Stomach smooth muscle (tissue), 2 donors: ENCODE results near the gene TMIE.
A peak's percentile ranks its signal among the peaks of the same experiment; 100 is the strongest.

ENCODE experiments used
- H3K27ac ChIP-seq: one replicate; pipeline ENCODE4 v1.7.0; 2013; ENCODE audit warnings: mild to moderate bottlenecking, low read length, inconsistent platforms
- H3K27me3 ChIP-seq, 2 donors: one replicate each; pipeline ENCODE4 v1.7.0; 2013; ENCODE audit warnings: low read length in 2 of 2; ENCODE audit not compliant: insufficient read depth in 2 of 2, control insufficient read depth in 1 of 2
- H3K36me3 ChIP-seq, 2 donors: one replicate each; pipeline ENCODE4 v1.7.0; 2013; ENCODE audit warnings: low read length in 2 of 2; ENCODE audit not compliant: control insufficient read depth in 2 of 2, insufficient read depth in 2 of 2
- H3K4me1 ChIP-seq: one replicate; pipeline ENCODE4 v1.7.0; 2013; ENCODE audit warnings: low read length; ENCODE audit not compliant: control insufficient read depth, insufficient read depth
- H3K4me3 ChIP-seq, 2 donors: one replicate each; pipeline ENCODE4 v1.7.0; 2013; ENCODE audit warnings: low read length in 2 of 2
- H3K9ac ChIP-seq, 2 donors: one replicate each; pipeline ENCODE4 v1.7.0; 2013; ENCODE audit warnings: low read length in 2 of 2, mild to moderate bottlenecking in 1 of 2
- H3K9me3 ChIP-seq, 2 donors: one replicate each; pipeline ENCODE4 v1.7.0; 2013; ENCODE audit warnings: low read length in 2 of 2; ENCODE audit not compliant: control insufficient read depth in 2 of 2
- donor health status: healthy.
- donor health status: Pancreatic carcinoma.

The TMIE gene

DNA sequence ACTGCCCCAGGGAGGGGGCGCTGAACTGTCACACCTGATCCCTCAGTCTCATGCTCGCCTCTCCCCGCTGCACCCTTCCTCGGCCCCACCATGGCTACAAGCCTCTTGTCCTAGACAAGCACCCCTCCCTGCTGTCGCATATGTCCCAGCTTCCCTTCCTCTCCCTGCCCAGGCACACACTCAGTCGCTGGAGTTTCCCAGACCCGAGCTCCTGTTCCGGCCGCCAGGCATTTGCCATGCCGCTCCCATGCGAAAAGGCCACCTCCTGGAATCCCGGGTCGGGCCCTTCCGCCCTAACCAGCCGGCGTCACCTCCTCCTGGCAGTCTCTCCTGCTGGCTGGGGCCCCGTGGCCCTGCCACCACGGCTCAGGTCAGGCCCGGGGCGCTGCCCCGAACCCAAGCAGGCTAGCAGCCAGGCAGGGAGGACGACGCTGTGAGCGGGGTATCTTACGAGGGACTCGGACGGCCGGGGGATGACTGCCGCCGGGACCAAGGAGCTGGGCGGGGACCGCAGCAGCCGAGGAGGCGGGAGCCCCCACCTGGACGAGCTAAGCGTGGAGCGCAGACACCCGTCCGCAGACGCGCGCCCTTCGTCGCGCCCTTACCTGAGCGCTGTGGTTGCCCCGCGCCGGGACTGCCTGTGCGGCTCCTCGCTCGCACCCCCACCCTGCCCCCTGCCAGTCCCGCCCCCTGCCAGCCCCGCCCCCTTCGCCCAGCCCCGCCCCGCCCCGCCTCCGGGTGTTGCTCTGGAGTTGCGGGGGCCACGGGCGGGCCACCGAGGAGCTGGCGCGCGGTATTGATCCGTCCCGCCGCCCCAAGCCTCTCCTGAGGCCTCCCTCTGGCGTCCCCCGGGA is 7.9 kb upstream of the TMIE start, which contains the start of gene ALS2CL:
Gene ALS2CL, minus strand, starts transcription at position 642 of the 854 bp plus-strand sequence. CDS start 4,239 bp downstream, outside the sequence.
- H3K36me3 ChIP-seq: no peaks in the 10 kb centered on the region
- peak within 1 kb of the TSS; percentile 79 to 83 for H3K4me3 ChIP-seq
- H3K27ac ChIP-seq: no peak within 1 kb of the TSS
- peaks cover 59% of the 10 kb centered on the region for H3K4me1 ChIP-seq
- H3K9ac ChIP-seq: peak within 1 kb of the TSS; percentile 64 to 72
- peaks cover 3 to 4% of the 10 kb centered on the region in 2 donors for H3K27me3 ChIP-seq
- no peaks in the 10 kb centered on the region for H3K9me3 ChIP-seq

DNA sequence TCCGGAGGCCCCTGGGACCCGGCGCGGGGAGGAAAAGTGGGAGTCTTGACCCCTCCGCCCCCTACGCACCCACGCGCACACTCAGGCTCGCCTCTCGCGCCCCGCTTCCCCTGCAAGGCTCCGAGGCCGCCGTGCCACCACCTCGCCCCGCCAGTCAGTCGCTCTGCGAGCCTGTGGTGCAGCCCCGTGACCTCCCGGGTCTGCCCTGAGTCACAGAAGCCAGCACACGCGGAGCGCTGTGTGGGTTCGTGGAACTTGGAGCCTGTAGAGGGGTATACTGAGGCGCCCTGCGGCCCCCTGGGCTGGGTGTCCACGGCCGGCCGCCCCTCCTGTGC is 7.3 kb upstream of the TMIE start:
- no peaks in the 10 kb centered on the region for H3K9me3 ChIP-seq
- H3K27ac ChIP-seq: no peak overlapping the region
- no peaks in the 10 kb centered on the region for H3K36me3 ChIP-seq
- peaks cover 3 to 4% of the 10 kb centered on the region in 2 donors for H3K27me3 ChIP-seq
- H3K4me3 ChIP-seq: peak overlapping the region; percentile 24 to 71
- H3K9ac ChIP-seq: no peak overlapping the region
- peaks cover 59% of the 10 kb centered on the region for H3K4me1 ChIP-seq

DNA sequence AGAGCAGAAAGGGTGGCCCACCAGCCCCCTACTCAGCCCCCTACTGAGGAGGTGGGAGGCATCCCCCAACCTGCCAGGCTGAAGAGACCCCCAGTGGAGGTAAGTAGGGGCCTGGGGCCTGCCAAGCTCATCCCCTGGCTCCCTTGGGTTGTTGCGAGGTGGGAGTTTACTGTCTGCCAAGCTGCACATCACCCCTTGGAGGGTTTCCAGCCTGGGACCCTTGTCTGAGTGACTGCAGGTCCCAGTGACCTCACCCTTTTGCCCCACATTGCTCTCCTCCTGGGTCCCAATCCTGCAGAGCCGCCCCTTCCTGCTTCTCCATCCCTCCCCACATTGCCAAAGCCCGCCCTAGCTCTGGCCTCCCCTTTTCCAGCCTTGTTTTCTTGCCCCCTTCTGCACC is 6.7 kb upstream of the TMIE start:
- Histone ChIP-seq H3K27ac (no peak overlapping the region), H3K9ac (no peak overlapping the region), H3K4me3 (no peak overlapping the region), H3K9me3 (no peaks in the 10 kb centered on the region), H3K4me1 (peaks cover 59% of the 10 kb centered on the region), H3K27me3 (peaks cover 3 to 4% of the 10 kb centered on the region in 2 donors), H3K36me3 (no peaks in the 10 kb centered on the region)

DNA sequence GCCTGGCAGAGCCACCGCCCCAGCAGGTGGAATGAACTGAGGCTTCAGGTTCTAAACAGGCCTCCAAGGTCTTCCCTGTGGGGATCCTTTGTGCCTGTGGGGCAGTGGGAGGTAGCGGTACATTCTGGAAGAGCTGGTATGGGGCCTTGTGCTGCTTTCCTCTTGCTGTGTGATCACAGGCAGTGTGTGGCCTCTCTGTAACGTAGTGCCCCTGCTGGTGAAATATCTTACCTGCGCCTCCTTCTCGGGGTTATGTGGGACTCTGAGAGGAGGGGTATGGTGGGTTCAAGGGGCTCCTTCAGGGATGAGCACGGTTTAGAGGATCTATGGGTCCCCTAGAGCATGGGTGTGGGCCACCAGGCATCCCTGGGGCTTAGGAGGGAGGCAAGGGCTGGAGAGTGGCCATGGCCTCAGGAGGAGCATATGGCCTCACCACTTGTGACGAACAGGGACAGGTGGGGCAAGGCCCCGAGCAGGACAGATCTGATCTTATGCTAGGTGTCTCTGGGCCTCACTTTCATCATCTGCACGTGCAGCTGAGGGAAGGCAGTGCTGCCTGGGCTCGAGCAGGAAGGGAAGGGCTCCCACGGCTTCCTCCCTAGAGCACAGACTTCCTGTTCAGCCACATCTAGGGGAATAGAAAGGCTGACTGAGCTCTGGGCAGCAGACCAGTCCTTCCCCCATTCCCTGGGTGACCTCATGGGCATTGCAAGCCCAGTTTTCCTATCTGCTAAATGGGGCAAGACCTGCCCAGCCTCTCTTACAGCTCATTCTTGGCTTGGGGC is 5.8 kb upstream of the TMIE start:
- Histone ChIP-seq H3K27ac (peak overlapping the region; percentile 60), H3K4me3 (no peak overlapping the region), H3K27me3 (peaks cover 3 to 4% of the 10 kb centered on the region in 2 donors), H3K9ac (no peak overlapping the region), H3K4me1 (peaks cover 65% of the 10 kb centered on the region), H3K9me3 (no peaks in the 10 kb centered on the region), H3K36me3 (no peaks in the 10 kb centered on the region)

DNA sequence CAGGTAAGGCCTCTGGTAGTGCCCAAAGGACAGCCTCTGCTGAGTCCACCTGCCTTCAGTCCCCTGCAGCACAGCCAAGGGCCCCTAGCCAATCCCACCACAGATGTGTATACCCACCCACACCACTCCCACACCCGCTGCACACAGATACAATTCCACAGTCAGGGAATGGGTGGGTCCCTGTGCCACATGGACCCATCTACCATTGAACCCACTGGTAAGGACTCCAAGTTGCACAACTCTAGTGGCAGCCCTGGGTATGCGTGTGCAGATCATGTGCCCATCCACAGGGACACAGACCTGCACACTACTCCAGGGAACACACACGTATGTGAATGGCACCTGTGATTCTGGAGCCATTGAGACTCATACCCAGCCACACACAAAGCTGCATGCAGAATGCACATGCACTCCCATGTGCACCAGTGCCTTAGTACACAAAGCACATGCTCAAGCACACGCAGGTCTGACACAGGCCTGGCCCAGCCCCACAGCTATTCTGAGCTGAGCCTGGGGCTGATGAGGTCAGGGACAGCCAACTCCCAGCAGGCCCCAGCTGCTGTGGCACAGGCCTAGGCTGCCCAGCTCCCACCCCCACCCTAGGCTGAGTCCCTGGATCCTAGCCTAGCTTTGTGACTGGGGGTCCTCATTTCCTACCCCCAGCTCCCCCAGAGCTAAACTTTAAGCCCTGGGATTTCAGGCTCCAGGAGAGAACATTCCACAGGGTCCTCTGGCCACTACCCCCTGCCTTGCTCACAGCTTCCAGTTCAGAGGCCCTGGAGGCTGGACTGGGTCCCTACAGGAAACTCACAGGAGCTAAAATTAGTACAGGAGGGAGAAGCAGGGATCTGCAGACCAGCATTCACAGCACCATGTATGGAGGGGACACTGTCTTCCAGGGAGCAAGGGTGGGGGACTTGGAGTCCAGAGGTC is 5.0 kb upstream of the TMIE start:
- H3K9ac ChIP-seq: peak overlapping the region in 1 of 2 donors; percentile 47
- H3K4me1 ChIP-seq: peaks cover 63% of the 10 kb centered on the region
- H3K27ac ChIP-seq: peak overlapping the region; percentile 60
- no peaks in the 10 kb centered on the region for H3K36me3 ChIP-seq
- peaks cover 2 to 8% of the 10 kb centered on the region in 2 donors for H3K27me3 ChIP-seq
- H3K9me3 ChIP-seq: no peaks in the 10 kb centered on the region
- no peak overlapping the region for H3K4me3 ChIP-seq

DNA sequence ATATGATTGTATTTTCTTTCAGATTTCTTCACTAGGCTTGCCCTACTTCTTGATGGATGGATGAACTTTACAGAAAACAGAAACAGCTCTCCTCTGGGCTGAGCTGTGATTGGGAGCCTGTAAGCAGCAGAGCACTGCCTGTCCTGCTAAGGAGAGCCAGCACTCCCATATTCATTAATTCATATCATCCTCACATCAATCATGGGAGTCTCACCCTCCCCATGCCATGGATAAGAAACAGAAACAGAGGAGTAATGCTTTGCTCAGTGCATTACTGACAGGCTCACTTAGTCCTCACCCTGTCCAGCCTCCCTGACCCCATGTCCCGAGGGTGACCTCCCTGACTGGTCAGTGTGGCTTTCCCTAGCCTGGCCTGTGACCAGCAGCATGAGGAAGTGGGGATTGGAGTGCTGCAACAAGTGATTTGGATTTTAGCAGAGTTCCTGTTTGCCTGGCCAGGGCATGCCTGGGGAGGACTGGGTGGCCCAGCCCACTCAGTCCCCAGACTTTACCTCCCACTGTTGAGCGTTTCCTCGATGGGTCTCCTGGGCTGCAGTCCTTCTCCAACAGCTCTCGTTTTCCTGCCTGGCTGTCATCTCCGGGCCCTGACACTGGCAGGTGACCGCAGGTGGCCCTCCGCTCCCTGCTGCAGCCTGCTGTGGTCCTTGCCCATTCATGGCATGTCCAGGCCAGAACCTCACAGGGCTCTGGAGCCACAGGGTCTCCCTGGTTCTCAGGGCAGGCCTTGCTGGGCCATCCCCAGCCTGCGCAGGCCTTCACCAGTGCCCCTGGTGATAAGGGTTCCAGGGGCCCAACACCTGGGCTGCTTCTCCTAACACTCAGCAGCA is 1.3 kb upstream of the TMIE start:
- Histone ChIP-seq H3K9me3 (no peaks in the 10 kb centered on the region), H3K9ac (no peak overlapping the region), H3K36me3 (no peaks in the 10 kb centered on the region), H3K4me1 (peaks cover 49% of the 10 kb centered on the region), H3K27ac (no peak overlapping the region), H3K27me3 (peaks cover 2 to 17% of the 10 kb centered on the region in 2 donors), H3K4me3 (no peak overlapping the region)

DNA sequence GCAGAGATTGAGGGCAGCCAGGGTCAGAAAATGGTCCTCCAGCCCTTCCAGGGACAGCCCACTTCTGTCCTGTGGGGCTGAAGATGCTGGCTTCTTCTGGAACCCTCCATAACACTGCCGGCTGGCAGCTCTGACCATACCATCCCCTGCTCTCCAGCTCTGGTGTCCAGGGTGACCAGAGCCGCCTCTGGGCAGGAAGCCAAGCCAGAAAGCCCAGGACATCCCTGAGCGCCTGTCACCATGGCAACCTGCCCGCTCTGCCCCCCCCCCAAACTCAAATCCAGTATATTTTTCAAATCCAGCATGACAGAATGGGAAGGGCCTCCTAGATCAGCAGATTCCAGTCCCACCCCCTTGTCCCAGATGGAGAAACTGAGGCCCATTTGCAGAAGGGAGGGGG is 420 bp upstream of the TMIE start:
- Histone ChIP-seq H3K9ac (no peak overlapping the region), H3K36me3 (no peaks in the 10 kb centered on the region), H3K27me3 (peaks cover 2 to 17% of the 10 kb centered on the region in 2 donors), H3K9me3 (no peaks in the 10 kb centered on the region), H3K4me1 (peaks cover 43% of the 10 kb centered on the region), H3K4me3 (peak overlapping the region in 1 of 2 donors; percentile 15), H3K27ac (no peak overlapping the region)

DNA sequence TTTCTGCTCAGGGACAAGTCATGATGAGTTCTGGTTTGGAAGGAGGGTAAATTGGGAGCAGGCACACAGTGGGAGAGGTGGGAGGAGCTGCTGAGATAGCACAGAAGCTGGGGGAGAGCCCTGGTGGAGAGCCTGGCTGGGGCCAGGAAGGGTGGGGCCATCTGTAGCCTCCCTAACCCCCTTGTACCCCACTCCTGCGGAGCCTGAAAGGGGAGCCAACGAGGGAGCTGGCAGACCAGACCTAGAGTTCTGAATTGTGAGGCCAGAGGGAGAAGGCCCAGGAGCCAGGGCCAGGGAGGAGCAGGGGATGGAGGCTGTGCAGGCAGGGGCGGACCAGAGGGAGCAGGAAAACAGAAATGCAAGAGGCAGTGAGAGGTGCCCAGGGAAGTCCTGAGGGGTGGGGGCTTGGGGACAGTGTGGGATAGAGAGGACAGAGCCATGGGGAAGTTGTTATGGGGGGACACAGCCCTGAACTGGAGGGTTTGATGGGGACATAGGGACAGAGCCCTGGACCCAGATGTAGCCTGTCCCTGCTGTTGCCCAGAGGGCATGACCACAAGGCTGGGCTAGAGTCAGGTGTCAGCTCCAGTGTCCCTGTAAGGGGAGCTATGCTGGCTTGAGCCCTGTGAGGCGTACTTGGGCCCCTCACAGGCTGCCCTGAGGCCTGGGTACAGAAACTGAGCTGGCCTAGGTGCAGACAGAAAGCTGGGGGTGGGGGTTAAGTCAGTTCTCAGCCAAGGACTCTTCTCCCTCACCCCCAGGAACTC is 1.2 kb downstream of the TMIE start:
- Histone ChIP-seq H3K4me3 (no peak overlapping the region), H3K27ac (no peak overlapping the region), H3K27me3 (peaks cover 2 to 17% of the 10 kb centered on the region in 2 donors), H3K9me3 (no peaks in the 10 kb centered on the region), H3K9ac (no peak overlapping the region), H3K4me1 (peaks cover 26% of the 10 kb centered on the region), H3K36me3 (no peaks in the 10 kb centered on the region)

DNA sequence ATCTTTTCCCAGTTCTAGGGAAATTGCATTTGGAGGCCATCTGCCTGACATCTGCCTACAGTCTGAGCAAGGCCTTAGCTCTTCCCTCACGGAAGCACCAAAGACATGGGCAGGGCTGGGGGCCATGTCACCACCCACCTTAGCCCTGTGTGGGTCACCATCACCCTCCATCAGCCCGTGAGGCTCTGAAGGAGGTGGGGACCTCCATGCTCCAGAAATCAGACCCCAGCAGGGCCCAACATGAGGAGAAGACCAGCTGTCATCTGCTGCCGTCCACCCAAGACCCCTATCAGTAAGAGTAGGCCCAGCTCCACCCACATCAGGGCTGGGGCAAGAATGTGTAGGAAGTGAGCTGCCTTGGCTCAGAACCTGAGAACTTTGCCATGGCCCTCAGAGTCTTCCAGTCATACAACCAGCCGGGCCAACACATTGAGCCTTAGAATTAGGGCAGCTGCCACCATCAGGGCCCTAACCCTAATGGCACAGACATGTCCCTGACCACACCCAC is 1.9 kb downstream of the TMIE start:
- H3K27ac ChIP-seq: no peak overlapping the region
- H3K4me3 ChIP-seq: no peak overlapping the region
- H3K27me3 ChIP-seq: peaks cover 2 to 17% of the 10 kb centered on the region in 2 donors
- H3K36me3 ChIP-seq: no peaks in the 10 kb centered on the region
- H3K9ac ChIP-seq: no peak overlapping the region
- H3K9me3 ChIP-seq: no peaks in the 10 kb centered on the region
- H3K4me1 ChIP-seq: peaks cover 25% of the 10 kb centered on the region
